Measurements from ENCODE around the gene RAMP1.

RAMP1 gene

DNA sequence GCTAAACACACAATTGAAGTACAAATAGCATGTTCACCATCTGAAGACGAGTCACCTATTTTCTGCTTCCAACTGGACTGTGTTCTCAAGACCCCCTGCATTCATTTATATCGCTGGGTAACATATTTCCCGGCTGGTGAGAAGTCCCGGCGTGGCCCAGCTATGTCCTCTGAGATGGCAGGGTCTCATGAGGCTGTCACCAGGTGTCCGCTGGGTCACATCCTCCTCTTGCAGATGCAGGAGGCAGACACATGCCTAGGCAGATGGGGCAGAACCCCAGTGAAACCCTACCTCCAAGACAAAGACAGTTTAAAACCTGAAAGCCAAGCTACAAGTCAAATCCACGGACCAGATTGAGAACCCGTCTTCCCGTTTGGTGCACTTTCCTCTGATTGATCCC, 70.6 kb downstream of the RAMP1 start:
- Histone ChIP-seq H3K4me3 (ENCODE audit: low read depth, low read length, poor library complexity, severe bottlenecking) (no peak overlapping the region), H3K27ac (ENCODE audit: low read depth, low read length, poor library complexity, severe bottlenecking) (no peak overlapping the region), H3K9me2 (ENCODE audit: low read depth, low read length) (no peaks in the 10 kb centered on the region), H3K36me3 (ENCODE audit: insufficient read depth, low read length) (no peaks in the 10 kb centered on the region; the same call in 1 of the 2 replicates), H3K27me3 (ENCODE audit: insufficient read depth, low read length) (peaks cover 9% of the 10 kb centered on the region; the same call in 1 of the 2 replicates), H3K9ac (ENCODE audit: low read length) (no peak overlapping the region), H3K4me2 (ENCODE audit: low read length) (no peak overlapping the region), H3F3A (ENCODE audit: insufficient read depth, low read length) (no peaks in the 10 kb centered on the region), H2AFZ (ENCODE audit: low read length) (no peak overlapping the region), H3K79me2 (ENCODE audit: insufficient read depth, low read length) (no peaks in the 10 kb centered on the region), H3K9me3 (ENCODE audit: low read length) (peaks cover 7% of the 10 kb centered on the region; the same call in 1 of the 2 replicates), H4K20me1 (ENCODE audit: insufficient read depth, low read length) (no peaks in the 10 kb centered on the region), H3K4me1 (ENCODE audit: insufficient read depth, low read length, severe bottlenecking) (no peaks in the 10 kb centered on the region)
- TF ChIP-seq, protein P1, sequence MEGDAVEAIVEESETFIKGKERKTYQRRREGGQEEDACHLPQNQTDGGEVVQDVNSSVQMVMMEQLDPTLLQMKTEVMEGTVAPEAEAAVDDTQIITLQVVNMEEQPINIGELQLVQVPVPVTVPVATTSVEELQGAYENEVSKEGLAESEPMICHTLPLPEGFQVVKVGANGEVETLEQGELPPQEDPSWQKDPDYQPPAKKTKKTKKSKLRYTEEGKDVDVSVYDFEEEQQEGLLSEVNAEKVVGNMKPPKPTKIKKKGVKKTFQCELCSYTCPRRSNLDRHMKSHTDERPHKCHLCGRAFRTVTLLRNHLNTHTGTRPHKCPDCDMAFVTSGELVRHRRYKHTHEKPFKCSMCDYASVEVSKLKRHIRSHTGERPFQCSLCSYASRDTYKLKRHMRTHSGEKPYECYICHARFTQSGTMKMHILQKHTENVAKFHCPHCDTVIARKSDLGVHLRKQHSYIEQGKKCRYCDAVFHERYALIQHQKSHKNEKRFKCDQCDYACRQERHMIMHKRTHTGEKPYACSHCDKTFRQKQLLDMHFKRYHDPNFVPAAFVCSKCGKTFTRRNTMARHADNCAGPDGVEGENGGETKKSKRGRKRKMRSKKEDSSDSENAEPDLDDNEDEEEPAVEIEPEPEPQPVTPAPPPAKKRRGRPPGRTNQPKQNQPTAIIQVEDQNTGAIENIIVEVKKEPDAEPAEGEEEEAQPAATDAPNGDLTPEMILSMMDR (IDR thresholded peaks at IDR 0.05; ENCODE audit: low read length): no peak
- TF ChIP-seq EZH2 (IDR thresholded peaks at IDR 0.05; ENCODE audit: borderline replicate concordance, low read length): no peak

DNA sequence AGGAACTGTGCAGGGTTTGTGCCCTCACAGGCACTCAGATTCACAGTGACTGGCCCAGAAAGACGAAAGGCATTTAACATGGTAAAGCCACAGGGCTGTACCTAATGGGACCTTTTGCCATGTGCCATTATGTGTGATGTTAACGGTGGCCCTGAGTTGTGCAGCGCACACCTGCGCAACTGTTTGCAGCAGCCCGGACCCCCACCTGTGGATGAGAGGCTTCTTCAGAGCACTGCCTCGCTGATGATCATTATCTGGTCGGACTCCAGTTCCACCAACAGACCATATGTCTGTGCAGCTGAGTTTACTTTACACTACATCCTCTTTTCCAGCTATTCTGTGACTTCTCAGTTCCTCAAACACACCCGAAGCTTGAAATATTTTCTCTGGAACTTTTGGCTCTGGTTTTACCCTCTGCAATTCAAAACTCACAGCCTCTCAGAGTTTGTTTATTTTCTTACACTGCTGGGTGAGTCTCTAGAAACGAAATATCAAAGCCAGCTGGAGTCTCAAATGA, 71.8 kb downstream of the RAMP1 start:
- no peaks in the 10 kb centered on the region for H3K79me2 ChIP-seq (ENCODE audit: insufficient read depth, low read length)
- peaks cover 7% of the 10 kb centered on the region; the same call in 1 of the 2 replicates for H3K9me3 ChIP-seq (ENCODE audit: low read length)
- H3K4me3 ChIP-seq (ENCODE audit: low read depth, low read length, poor library complexity, severe bottlenecking): no peak overlapping the region
- no peaks in the 10 kb centered on the region for H3K4me1 ChIP-seq (ENCODE audit: insufficient read depth, low read length, severe bottlenecking)
- H3K27me3 ChIP-seq (ENCODE audit: insufficient read depth, low read length): peaks cover 9% of the 10 kb centered on the region; the same call in 1 of the 2 replicates
- no peaks in the 10 kb centered on the region for H3F3A ChIP-seq (ENCODE audit: insufficient read depth, low read length)
- TF ChIP-seq, protein P1 (IDR thresholded peaks at IDR 0.05; ENCODE audit: low read length): no peak
- TF ChIP-seq EZH2 (IDR thresholded peaks at IDR 0.05; ENCODE audit: borderline replicate concordance, low read length): no peak
- no peak overlapping the region for H3K4me2 ChIP-seq (ENCODE audit: low read length)
- H4K20me1 ChIP-seq (ENCODE audit: insufficient read depth, low read length): no peaks in the 10 kb centered on the region
- no peak overlapping the region for H2AFZ ChIP-seq (ENCODE audit: low read length)
- no peak overlapping the region for H3K9ac ChIP-seq (ENCODE audit: low read length)
- H3K36me3 ChIP-seq (ENCODE audit: insufficient read depth, low read length): no peaks in the 10 kb centered on the region; the same call in 1 of the 2 replicates
- H3K27ac ChIP-seq (ENCODE audit: low read depth, low read length, poor library complexity, severe bottlenecking): no peak overlapping the region
- no peaks in the 10 kb centered on the region for H3K9me2 ChIP-seq (ENCODE audit: low read depth, low read length)

- Histone ChIP-seq H3K79me2 (ENCODE audit: insufficient read depth, low read length) (no peaks in the 10 kb centered on the region), H3K4me3 (ENCODE audit: low read depth, low read length, poor library complexity, severe bottlenecking) (no peak overlapping the region), H3K27ac (ENCODE audit: low read depth, low read length, poor library complexity, severe bottlenecking) (no peak overlapping the region), H3K9me3 (ENCODE audit: low read length) (peaks cover 7% of the 10 kb centered on the region; the same call in 1 of the 2 replicates), H3K27me3 (ENCODE audit: insufficient read depth, low read length) (peaks cover 4% of the 10 kb centered on the region; the same call in 1 of the 2 replicates), H3F3A (ENCODE audit: insufficient read depth, low read length) (no peaks in the 10 kb centered on the region), H2AFZ (ENCODE audit: low read length) (no peak overlapping the region), H3K9me2 (ENCODE audit: low read depth, low read length) (no peaks in the 10 kb centered on the region), H3K4me2 (ENCODE audit: low read length) (no peak overlapping the region), H3K36me3 (ENCODE audit: insufficient read depth, low read length) (no peaks in the 10 kb centered on the region; the same call in 1 of the 2 replicates), H4K20me1 (ENCODE audit: insufficient read depth, low read length) (no peaks in the 10 kb centered on the region), H3K4me1 (ENCODE audit: insufficient read depth, low read length, severe bottlenecking) (no peaks in the 10 kb centered on the region), H3K9ac (ENCODE audit: low read length) (no peak overlapping the region)
- TF ChIP-seq EZH2 (IDR thresholded peaks at IDR 0.05; ENCODE audit: borderline replicate concordance, low read length): no peak
- TF ChIP-seq, protein P1 (IDR thresholded peaks at IDR 0.05; ENCODE audit: low read length): no peak
These were observed 73.3 kb downstream of the RAMP1 start for GRCh38 chr2:237932731-237933131.

Measured in OCI-LY1 (cell line).